Immature natural killer cell (primary cell): ENCODE measurements around the gene CREB3L2. TPM values are rescaled to one million over a fixed set of nuclear protein-coding genes. Genes with fewer than 3 reads are reported as not detected.
"Not testable (repeated sequence)": the region's sequence is repeated elsewhere in the genome, so short reads cannot be mapped to it uniquely, and the experiment has no call there.

Experiments
- DNase-seq, 3 donors: peaks; one replicate each; pipeline ENCODE4 v3.0.0; 2022; ENCODE audit warnings: mixed read lengths in 1 of 3
- H3K27ac Mint-ChIP-seq, 6 donors: one replicate each; pipeline ENCODE4 v1.8.0; 2020; ENCODE audit warnings: mixed read lengths in 6 of 6, mild to moderate bottlenecking in 5 of 6, inconsistent platforms in 4 of 6, moderate library complexity in 3 of 6
- H3K27me3 Mint-ChIP-seq, 3 donors: one replicate each; pipeline ENCODE4 v1.8.0; 2020 to 2021; ENCODE audit warnings: low read depth in 3 of 3, mild to moderate bottlenecking in 3 of 3, mixed read lengths in 3 of 3, moderate library complexity in 3 of 3, inconsistent platforms in 1 of 3
- H3K36me3 Mint-ChIP-seq, 3 donors: one replicate each; pipeline ENCODE4 v1.8.0; 2020; ENCODE audit warnings: mixed read lengths in 3 of 3, inconsistent platforms in 2 of 3, mild to moderate bottlenecking in 2 of 3
- H3K4me1 Mint-ChIP-seq, 2 donors: one replicate each; pipeline ENCODE4 v1.8.0; 2020; ENCODE audit warnings: inconsistent platforms in 2 of 2, mild to moderate bottlenecking in 2 of 2, mixed read lengths in 2 of 2, moderate library complexity in 1 of 2
- H3K4me3 Mint-ChIP-seq, 5 donors: one replicate each; pipeline ENCODE4 v1.8.0; 2020; ENCODE audit warnings: mild to moderate bottlenecking in 5 of 5, mixed read lengths in 5 of 5, inconsistent platforms in 3 of 5, moderate library complexity in 3 of 5
- H3K9me3 Mint-ChIP-seq, 6 donors: one replicate each; pipeline ENCODE4 v1.8.0; 2020; ENCODE audit warnings: mild to moderate bottlenecking in 6 of 6, mixed read lengths in 6 of 6, inconsistent platforms in 4 of 6, moderate library complexity in 3 of 6
- polyA plus RNA-seq, 3 donors: library from polyadenylated mRNA; unstranded; fragments of 300-500 nt; fragmentation: Illumina TruSeq; gene quantifications; one replicate each; pipeline ENCODE4 v1.2.3, GENCODE V29; 2021

CREB3L2 gene
- polyA plus RNA-seq, 3 donors from 2014 or later, result 10.8 to 21.6 (median 12.6) TPM

DNA sequence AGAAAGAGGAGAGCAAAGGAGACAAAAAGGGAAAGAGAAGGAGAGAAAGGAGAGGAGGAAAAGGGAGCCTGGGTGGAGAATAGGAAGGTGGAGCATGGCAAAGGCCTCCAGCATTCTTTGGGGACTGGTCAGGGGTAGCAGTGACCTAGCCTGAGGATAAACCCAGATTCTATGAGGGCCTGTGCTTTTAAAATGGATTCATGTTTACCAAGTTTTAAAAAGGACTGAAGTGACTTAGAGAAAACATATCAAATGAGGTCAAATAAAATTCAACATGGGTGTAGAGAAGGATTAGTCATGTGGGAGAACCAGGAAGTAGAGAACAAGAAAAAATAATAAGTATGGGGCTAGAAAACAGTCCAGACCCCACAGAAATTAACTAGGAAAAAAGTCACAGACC lies 20.7 kb downstream of the CREB3L2 start:
- DNase-seq, result no peak
- Mint-ChIP-seq H3K36me3 (peaks cover 8 to 13% (median 12%) of the 10 kb centered on the region in 3 donors), H3K4me3 (no peak overlapping the region), H3K9me3 (no peaks in the 10 kb centered on the region), H3K27ac (peak overlapping the region in 4 of 6 donors; percentile 1 to 44 (median 20)), H3K27me3 (no peaks in the 10 kb centered on the region), H3K4me1 (peaks cover 20 to 79% of the 10 kb centered on the region in 2 donors)

- Mint-ChIP-seq H3K9me3 (no peaks in the 10 kb centered on the region), H3K27ac (no peak overlapping the region), H3K4me3 (no peak overlapping the region), H3K4me1 (peaks cover 20 to 74% of the 10 kb centered on the region in 2 donors), H3K27me3 (no peaks in the 10 kb centered on the region), H3K36me3 (peaks cover 8 to 13% (median 12%) of the 10 kb centered on the region in 3 donors)
- no peak for DNase-seq
Observed at GRCh38 chr7:137980308-137980707, 21.6 kb downstream of the CREB3L2 start.

DNA sequence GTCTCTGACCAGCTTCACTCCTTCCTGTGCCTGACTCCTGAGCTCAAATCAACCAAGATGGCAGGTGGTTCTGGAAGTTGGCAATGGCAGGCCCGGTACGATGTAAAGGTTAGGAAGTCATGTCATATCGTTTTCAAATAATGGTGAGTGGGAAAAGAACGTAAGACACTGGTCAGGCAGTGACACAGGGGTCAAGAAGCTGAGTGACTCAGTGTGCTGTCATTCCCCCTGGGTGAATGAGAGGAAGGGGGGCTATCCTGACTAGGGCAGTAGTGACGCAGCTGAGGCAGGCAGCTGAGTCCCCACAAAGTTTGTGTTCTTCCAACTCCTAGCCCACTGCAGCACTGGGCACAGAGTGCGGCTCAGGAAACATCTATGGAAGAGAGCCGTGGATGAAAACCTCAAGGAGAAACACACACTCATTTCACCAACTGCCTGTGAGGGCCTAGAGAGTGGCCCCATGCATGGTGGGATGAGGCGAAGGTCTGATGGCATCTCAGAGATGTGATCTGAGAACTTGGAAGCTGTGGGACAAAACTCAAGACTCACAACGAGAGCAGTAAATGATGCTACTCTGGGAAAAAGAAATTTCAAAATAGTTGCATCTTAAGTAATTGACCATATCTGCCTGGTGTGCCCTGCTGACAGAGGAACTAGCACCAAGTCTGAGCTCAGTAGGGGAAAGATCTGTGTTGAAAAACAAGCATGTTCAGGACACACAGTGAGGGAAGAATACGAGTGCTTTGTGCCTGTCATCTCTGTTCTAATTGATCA lies 23.2 kb downstream of the CREB3L2 start:
- no peaks in the 10 kb centered on the region for H3K27me3 Mint-ChIP-seq
- peaks cover 4 to 13% (median 9%) of the 10 kb centered on the region in 3 donors for H3K36me3 Mint-ChIP-seq
- H3K9me3 Mint-ChIP-seq, result no peaks in the 10 kb centered on the region
- H3K4me1 Mint-ChIP-seq, result peaks cover 20 to 74% of the 10 kb centered on the region in 2 donors
- peak overlapping the region in 1 of 6 donors; percentile 32 for H3K27ac Mint-ChIP-seq
- DNase-seq, result no peak
- no peak overlapping the region for H3K4me3 Mint-ChIP-seq

DNA sequence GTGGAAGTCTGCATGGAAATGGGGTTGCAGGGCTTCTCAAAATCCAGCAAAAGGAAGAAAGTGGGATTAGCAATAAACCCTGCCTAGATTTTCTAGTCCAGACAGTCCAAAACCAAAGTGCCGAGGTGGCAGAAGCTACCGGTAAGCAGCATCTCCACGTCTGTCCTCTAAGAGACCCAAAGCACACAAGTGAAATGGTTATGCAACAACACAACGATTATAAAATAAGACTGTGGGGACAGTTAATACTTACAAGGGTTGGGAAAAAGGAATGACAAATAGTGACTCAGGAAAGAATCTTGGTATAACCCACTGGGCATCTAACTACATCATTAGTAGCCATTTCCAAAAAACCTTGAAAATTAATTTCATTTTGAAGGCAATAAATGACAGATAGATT lies 24.7 kb downstream of the CREB3L2 start:
- Mint-ChIP-seq H3K27ac (no peak overlapping the region), H3K4me1 (peaks cover 20 to 62% of the 10 kb centered on the region in 2 donors), H3K27me3 (no peaks in the 10 kb centered on the region), H3K36me3 (peaks cover 0 to 7% (median 0%) of the 10 kb centered on the region in 3 donors), H3K4me3 (no peak overlapping the region), H3K9me3 (no peaks in the 10 kb centered on the region)
- no peak for DNase-seq

GRCh38 chr7:137976696-137977095 lies 25.2 kb downstream of the CREB3L2 start:
- Mint-ChIP-seq H3K4me3 (no peak overlapping the region), H3K4me1 (peaks cover 17 to 58% of the 10 kb centered on the region in 2 donors), H3K27me3 (no peaks in the 10 kb centered on the region), H3K36me3 (peaks cover 0 to 7% (median 0%) of the 10 kb centered on the region in 3 donors), H3K27ac (no peak overlapping the region), H3K9me3 (no peaks in the 10 kb centered on the region)
- no peak for DNase-seq

DNA sequence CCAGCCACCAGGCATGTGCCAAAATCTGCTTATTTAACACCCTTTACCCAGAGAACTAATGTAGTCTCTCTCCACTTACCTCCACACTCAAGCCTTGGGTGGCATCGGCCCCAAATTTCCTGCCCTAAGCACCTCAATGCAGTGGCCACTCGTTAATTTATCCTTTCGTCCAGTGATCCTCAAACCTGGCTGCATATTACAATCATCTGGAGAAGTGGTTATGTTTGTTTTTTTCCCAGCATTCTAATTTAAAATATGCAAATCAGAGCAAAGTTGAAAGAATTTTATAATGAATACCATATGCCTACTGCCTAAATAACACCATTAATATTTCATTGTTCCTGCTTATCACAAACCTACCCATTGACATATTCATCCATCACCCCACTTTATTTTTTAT lies 25.7 kb downstream of the CREB3L2 start:
- Mint-ChIP-seq H3K36me3 (peaks cover 0 to 2% (median 0%) of the 10 kb centered on the region in 3 donors), H3K9me3 (no peaks in the 10 kb centered on the region), H3K4me3 (no peak overlapping the region), H3K27me3 (no peaks in the 10 kb centered on the region), H3K4me1 (peaks cover 14 to 54% of the 10 kb centered on the region in 2 donors), H3K27ac (peak overlapping the region in 1 of 6 donors; percentile 54)
- no peak for DNase-seq

DNA sequence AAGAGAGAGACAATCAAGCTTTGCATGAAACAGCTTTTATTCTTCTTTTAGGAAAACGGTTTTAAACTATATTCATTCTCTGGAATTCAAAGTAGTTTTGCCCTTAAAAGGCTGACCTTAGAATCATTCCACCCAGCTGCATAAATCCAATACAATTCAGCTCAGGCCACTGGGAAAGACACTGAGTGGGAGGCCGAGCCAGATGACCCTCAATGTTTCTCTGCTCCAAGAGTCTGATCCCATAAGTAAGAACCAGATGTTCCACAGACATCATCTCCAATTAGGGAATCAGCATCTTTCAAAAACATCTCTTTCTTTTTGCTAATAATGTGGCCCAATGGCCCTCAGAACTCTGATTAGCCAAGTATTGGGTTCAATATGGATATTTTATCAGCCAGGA lies 26.1 kb downstream of the CREB3L2 start:
- Mint-ChIP-seq H3K4me1 (peaks cover 10 to 49% of the 10 kb centered on the region in 2 donors), H3K9me3 (no peaks in the 10 kb centered on the region), H3K27me3 (no peaks in the 10 kb centered on the region), H3K4me3 (no peak overlapping the region), H3K36me3 (no peaks in the 10 kb centered on the region), H3K27ac (no peak overlapping the region)
- DNase-seq, result no peak

GRCh38 chr7:137975221-137975620 lies 26.7 kb downstream of the CREB3L2 start:
- Mint-ChIP-seq H3K4me3 (no peak overlapping the region), H3K27me3 (no peaks in the 10 kb centered on the region), H3K36me3 (no peaks in the 10 kb centered on the region), H3K27ac (peak overlapping the region in 2 of 6 donors; percentile 61 to 67), H3K9me3 (no peaks in the 10 kb centered on the region), H3K4me1 (peaks cover 8 to 45% of the 10 kb centered on the region in 2 donors)
- no peak for DNase-seq

GRCh38 chr7:137974766-137975165 lies 27.1 kb downstream of the CREB3L2 start:
- no peaks in the 10 kb centered on the region for H3K27me3 Mint-ChIP-seq
- no peak overlapping the region for H3K4me3 Mint-ChIP-seq
- no peaks in the 10 kb centered on the region for H3K9me3 Mint-ChIP-seq
- peak overlapping the region in 1 of 6 donors; percentile 4 for H3K27ac Mint-ChIP-seq
- DNase-seq, result no peak
- H3K36me3 Mint-ChIP-seq, result no peaks in the 10 kb centered on the region
- H3K4me1 Mint-ChIP-seq, result peaks cover 8 to 45% of the 10 kb centered on the region in 2 donors

GRCh38 chr7:137970253-137970975 lies 31.5 kb downstream of the CREB3L2 start:
- Mint-ChIP-seq H3K36me3 (peaks cover 0 to 4% (median 0%) of the 10 kb centered on the region in 3 donors), H3K4me3 (no peak overlapping the region), H3K27me3 (no peaks in the 10 kb centered on the region), H3K9me3 (no peaks in the 10 kb centered on the region), H3K4me1 (peaks cover 20 to 57% of the 10 kb centered on the region in 2 donors), H3K27ac (no peak overlapping the region)
- DNase-seq, result no peak

DNA sequence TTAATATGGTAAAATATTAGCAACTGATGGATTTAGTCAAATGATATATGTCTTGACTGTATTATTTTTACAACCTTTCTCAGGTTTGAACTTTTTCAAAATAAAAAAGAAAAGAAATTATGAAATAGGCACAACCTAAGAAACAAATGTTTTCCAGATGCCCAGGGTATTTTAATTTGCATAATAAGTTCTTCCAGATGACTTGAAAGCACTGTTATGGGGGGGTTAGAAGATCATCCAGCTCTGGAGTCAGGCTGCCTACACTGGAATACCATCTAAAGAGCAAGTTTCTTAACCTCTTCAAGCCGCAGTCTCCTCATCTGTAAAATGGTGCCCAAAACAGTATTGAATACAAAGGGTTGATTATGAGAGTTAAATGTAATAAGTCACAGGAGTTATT lies 32.1 kb downstream of the CREB3L2 start:
- H3K27me3 Mint-ChIP-seq, result no peaks in the 10 kb centered on the region
- no peak overlapping the region for H3K27ac Mint-ChIP-seq
- DNase-seq, result no peak
- H3K36me3 Mint-ChIP-seq, result peaks cover 0 to 4% (median 0%) of the 10 kb centered on the region in 3 donors
- no peak overlapping the region for H3K4me3 Mint-ChIP-seq
- no peaks in the 10 kb centered on the region for H3K9me3 Mint-ChIP-seq
- H3K4me1 Mint-ChIP-seq, result peaks cover 20 to 54% of the 10 kb centered on the region in 2 donors

DNA sequence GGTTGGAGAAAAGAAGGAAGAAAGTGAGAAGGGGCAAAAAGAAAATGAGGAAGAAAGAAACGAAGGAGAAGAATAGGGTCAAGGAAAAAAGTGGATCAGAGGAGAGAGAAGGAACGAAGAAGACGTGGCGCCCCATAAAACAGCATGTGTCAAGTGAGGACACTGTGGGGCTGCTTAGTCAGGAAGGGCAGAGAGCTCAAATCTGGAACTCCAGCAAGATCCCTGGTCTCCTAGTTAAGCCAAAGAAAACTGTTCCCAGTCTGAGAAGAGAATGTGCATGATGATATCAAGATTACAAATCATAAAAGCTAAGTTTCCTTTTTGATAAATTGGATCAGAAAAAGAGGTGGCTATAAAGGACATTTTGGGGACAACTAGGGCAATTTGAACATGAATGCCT lies 33.0 kb downstream of the CREB3L2 start:
- Mint-ChIP-seq H3K27ac (no peak overlapping the region), H3K4me1 (peaks cover 20 to 49% of the 10 kb centered on the region in 2 donors), H3K36me3 (peaks cover 0 to 4% (median 0%) of the 10 kb centered on the region in 3 donors), H3K9me3 (no peaks in the 10 kb centered on the region), H3K4me3 (no peak overlapping the region), H3K27me3 (no peaks in the 10 kb centered on the region)
- DNase-seq, result no peak

GRCh38 chr7:137968339-137968738 lies 33.5 kb downstream of the CREB3L2 start:
- H3K27me3 Mint-ChIP-seq, H3K36me3 Mint-ChIP-seq, DNase-seq, H3K27ac Mint-ChIP-seq, H3K4me3 Mint-ChIP-seq, H3K9me3 Mint-ChIP-seq: not testable (repeated sequence)
- H3K4me1 Mint-ChIP-seq, result peaks cover 20 to 53% of the 10 kb centered on the region in 2 donors
